WI38 (cell line): ENCODE data around the gene TTLL5.

Source experiments
- H3K4me3 ChIP-seq: 2 replicates; pipeline ENCODE4 v1.5.1; 2011; ENCODE audit warnings: low read depth, mild to moderate bottlenecking, control low read depth, low read length
- TF ChIP-seq, protein P1 (sequence below): IDR thresholded peaks from 2 replicates; pipeline ENCODE4 v1.5.1; 2012; ENCODE audit warnings: low read depth, mild to moderate bottlenecking, control low read depth, low read length

TTLL5 gene

DNA sequence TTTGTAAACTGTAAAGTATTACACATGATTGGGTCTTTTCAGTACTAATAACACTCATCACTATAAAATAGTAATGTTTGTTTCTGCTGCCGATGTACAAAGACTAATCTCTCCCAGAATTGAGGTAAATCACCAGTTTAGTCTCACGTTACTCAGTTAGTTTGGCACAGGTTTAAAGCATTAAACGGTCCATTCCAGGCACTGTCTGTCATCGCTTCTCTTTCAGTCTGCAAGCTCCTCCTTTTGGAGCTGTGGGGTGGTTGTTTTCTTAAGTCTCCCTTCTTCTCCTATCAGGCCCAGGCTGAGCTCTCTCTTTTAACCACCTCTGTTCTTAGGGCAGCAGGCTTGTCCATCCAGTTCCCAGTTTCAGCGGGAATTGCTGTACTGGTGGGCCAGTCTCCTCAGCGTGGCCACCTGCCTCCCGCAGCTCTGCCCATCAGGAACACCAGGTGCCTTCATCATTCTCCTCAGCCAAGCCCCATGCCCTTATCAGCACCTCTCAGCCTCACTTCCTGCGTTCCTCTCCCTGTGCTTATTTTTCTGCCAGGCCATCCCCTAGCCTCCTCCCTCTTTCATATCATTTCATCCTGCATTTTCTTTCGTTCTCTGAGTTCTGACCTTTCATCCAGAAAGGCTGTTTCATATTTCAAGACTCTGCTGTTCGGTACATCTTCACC lies 171.7 kb downstream of the TTLL5 start:
- H3K4me3 ChIP-seq, result no peak overlapping the region
- TF ChIP-seq, protein P1, sequence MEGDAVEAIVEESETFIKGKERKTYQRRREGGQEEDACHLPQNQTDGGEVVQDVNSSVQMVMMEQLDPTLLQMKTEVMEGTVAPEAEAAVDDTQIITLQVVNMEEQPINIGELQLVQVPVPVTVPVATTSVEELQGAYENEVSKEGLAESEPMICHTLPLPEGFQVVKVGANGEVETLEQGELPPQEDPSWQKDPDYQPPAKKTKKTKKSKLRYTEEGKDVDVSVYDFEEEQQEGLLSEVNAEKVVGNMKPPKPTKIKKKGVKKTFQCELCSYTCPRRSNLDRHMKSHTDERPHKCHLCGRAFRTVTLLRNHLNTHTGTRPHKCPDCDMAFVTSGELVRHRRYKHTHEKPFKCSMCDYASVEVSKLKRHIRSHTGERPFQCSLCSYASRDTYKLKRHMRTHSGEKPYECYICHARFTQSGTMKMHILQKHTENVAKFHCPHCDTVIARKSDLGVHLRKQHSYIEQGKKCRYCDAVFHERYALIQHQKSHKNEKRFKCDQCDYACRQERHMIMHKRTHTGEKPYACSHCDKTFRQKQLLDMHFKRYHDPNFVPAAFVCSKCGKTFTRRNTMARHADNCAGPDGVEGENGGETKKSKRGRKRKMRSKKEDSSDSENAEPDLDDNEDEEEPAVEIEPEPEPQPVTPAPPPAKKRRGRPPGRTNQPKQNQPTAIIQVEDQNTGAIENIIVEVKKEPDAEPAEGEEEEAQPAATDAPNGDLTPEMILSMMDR, result no peak

- no peak overlapping the region for H3K4me3 ChIP-seq
- TF ChIP-seq, protein P1, result no peak
Observed at GRCh38 chr14:75833326-75834020, 172.4 kb downstream of the TTLL5 start.

DNA sequence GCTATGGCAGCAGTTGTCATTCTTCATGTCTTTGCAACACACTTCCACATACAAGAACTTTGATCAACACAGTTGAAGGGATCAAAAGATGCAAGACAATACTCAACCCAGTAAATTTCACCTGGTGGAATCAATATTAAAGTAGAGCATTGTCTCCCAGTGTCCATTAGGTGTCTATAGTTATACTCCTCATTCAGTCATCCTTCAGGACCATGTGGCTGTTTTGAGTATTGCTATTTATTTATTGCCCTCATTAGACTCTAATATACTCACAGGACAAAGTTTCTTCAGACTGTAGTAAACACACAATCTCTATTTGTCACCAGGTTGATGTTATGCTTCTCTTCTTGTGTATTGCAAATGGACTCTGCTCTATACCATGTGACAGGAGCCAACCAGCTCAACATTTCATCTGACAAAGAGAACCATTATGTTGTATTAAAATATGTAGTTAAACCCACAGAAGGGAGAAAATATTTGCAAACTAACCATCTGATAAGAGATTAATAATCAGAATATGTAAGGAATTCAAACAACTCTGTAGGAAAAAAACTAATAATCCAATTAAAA lies 174.2 kb downstream of the TTLL5 start:
- no peak overlapping the region for H3K4me3 ChIP-seq
- TF ChIP-seq, protein P1, result no peak

DNA sequence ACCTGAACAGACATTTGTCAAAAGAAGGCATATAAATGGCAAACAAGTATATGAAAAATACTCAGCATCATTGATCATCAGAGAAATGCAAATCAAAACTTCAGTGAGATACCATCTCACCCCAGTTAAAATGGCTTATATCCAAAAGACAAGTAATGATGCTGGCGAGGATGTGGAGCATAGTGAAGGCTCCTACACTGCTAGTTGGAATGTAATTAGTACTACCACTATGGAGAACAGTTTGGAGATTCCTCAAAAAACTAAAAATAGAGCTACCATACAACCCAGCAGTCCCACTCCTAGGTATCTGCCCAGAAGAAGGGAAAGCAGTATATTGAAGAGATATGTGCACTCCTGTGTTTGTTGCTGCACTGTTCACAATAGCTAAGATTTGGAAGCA lies 174.7 kb downstream of the TTLL5 start:
- TF ChIP-seq, protein P1, result no peak
- H3K4me3 ChIP-seq, result no peak overlapping the region

- TF ChIP-seq, protein P1, result no peak
- H3K4me3 ChIP-seq, result no peak overlapping the region
Observed at GRCh38 chr14:75837151-75837787, 176.2 kb downstream of the TTLL5 start.

- H3K4me3 ChIP-seq, result no peak overlapping the region
- TF ChIP-seq, protein P1, result no peak
Observed at GRCh38 chr14:75840911-75841310, 179.9 kb downstream of the TTLL5 start.
